ENCODE data around the gene ASB2. TPM values are rescaled to one million over a fixed set of nuclear protein-coding genes. Genes with fewer than 3 reads are reported as not detected.
A peak's percentile ranks its signal among the peaks of the same experiment; 100 is the strongest.

Gene ASB2
- total RNA-seq, 1 donor from 2014 or later, result 24.1 TPM

- Histone ChIP-seq H3K4me3 (no peak overlapping the region), H3K27me3 (no peaks in the 10 kb centered on the region), H3K27ac (no peak overlapping the region), H3K9me3 (no peaks in the 10 kb centered on the region), H3K4me1 (no peaks in the 10 kb centered on the region), H3K36me3 (no peaks in the 10 kb centered on the region)
- intact Hi-C loops (cut with DNase I), result loop anchor here (2.0 kb wide), 1 partner anchor 63 kb away; no protein-coding TSS in a partner anchor
- TF ChIP-seq POLR2AphosphoS5 (IDR thresholded peaks at IDR 0.05; ENCODE audit: insufficient read depth in 1 of 2, low read depth in 1 of 2) (peak in 1 of 2 donors; percentile 10), CTCF (IDR thresholded peaks at IDR 0.05) (peak; percentile 93 to 96 (median 93)), POLR2A (IDR thresholded peaks at IDR 0.05) (no peak)
- no peak for DNase-seq (ENCODE audit: extremely low spot score in 2 of 2)
Measured at GRCh38 chr14:94001501-94002396, 25.4 kb upstream of the ASB2 start.

- H3K36me3 ChIP-seq, result no peaks in the 10 kb centered on the region
- H3K4me3 ChIP-seq, result no peak overlapping the region
- no peak for DNase-seq (ENCODE audit: extremely low spot score in 2 of 2)
- TF ChIP-seq POLR2A (IDR thresholded peaks at IDR 0.05) (no peak), CTCF (IDR thresholded peaks at IDR 0.05) (no peak), POLR2AphosphoS5 (IDR thresholded peaks at IDR 0.05; ENCODE audit: insufficient read depth in 1 of 2, low read depth in 1 of 2) (no peak)
- H3K27me3 ChIP-seq, result no peaks in the 10 kb centered on the region
- H3K27ac ChIP-seq, result no peak overlapping the region
- intact Hi-C loops (cut with DNase I), result loop anchor here (2.0 kb wide), 1 partner anchor 62 kb away; no protein-coding TSS in a partner anchor
- H3K4me1 ChIP-seq, result no peaks in the 10 kb centered on the region
- no peaks in the 10 kb centered on the region for H3K9me3 ChIP-seq
Measured at GRCh38 chr14:94001016-94001415, 24.6 kb upstream of the ASB2 start.

- intact Hi-C loops (cut with DNase I), result loop anchor here (2.0 kb wide), 1 partner anchor 61 kb away; no protein-coding TSS in a partner anchor
- Histone ChIP-seq H3K27ac (no peak overlapping the region), H3K4me3 (no peak overlapping the region), H3K27me3 (no peaks in the 10 kb centered on the region), H3K36me3 (no peaks in the 10 kb centered on the region), H3K9me3 (no peaks in the 10 kb centered on the region), H3K4me1 (peaks cover 4% of the 10 kb centered on the region)
- DNase-seq (ENCODE audit: extremely low spot score in 2 of 2), result no peak
- TF ChIP-seq CTCF (IDR thresholded peaks at IDR 0.05) (no peak), POLR2A (IDR thresholded peaks at IDR 0.05) (no peak), POLR2AphosphoS5 (IDR thresholded peaks at IDR 0.05; ENCODE audit: insufficient read depth in 1 of 2, low read depth in 1 of 2) (no peak)
Measured at GRCh38 chr14:94000267-94000666, 23.9 kb upstream of the ASB2 start.

GRCh38 chr14:93999573-93999972 is 23.2 kb upstream of the ASB2 start:
- no peaks in the 10 kb centered on the region for H3K27me3 ChIP-seq
- H3K4me3 ChIP-seq, result no peak overlapping the region
- no peak for DNase-seq (ENCODE audit: extremely low spot score in 2 of 2)
- intact Hi-C loops (cut with DNase I), result no loop called here
- TF ChIP-seq POLR2AphosphoS5 (IDR thresholded peaks at IDR 0.05; ENCODE audit: insufficient read depth in 1 of 2, low read depth in 1 of 2), result no peak
- no peak for TF ChIP-seq CTCF (IDR thresholded peaks at IDR 0.05)
- TF ChIP-seq POLR2A (IDR thresholded peaks at IDR 0.05), result no peak
- peaks cover 11% of the 10 kb centered on the region for H3K4me1 ChIP-seq
- H3K36me3 ChIP-seq, result no peaks in the 10 kb centered on the region
- H3K9me3 ChIP-seq, result no peaks in the 10 kb centered on the region
- H3K27ac ChIP-seq, result no peak overlapping the region

GRCh38 chr14:93998871-93999403 is 22.6 kb upstream of the ASB2 start:
- intact Hi-C loops (cut with DNase I), result no loop called here
- no peak for DNase-seq (ENCODE audit: extremely low spot score in 2 of 2)
- no peaks in the 10 kb centered on the region for H3K36me3 ChIP-seq
- no peak overlapping the region for H3K27ac ChIP-seq
- no peak overlapping the region for H3K4me3 ChIP-seq
- TF ChIP-seq CTCF (IDR thresholded peaks at IDR 0.05) (no peak), POLR2AphosphoS5 (IDR thresholded peaks at IDR 0.05; ENCODE audit: insufficient read depth in 1 of 2, low read depth in 1 of 2) (no peak), POLR2A (IDR thresholded peaks at IDR 0.05) (no peak)
- H3K9me3 ChIP-seq, result no peaks in the 10 kb centered on the region
- H3K27me3 ChIP-seq, result no peaks in the 10 kb centered on the region
- peaks cover 11% of the 10 kb centered on the region for H3K4me1 ChIP-seq
